WERI-Rb-1 (cell line): Measurements from ENCODE around the gene MYO5A.
A peak's percentile ranks its signal among the peaks of the same experiment; 100 is the strongest.

Source experiments
- DNase-seq: peaks from one replicate; pipeline ENCODE4 v3.0.0-alpha.2; 2020
- H3K27ac ChIP-seq: fragments of 250-450 bp; sonication (Bioruptor Pico); 2 replicates; pipeline ENCODE4 v1.5.1; 2020; ENCODE audit warnings: mild to moderate bottlenecking, moderate library complexity
- H3K27me3 ChIP-seq: fragments of 250-450 bp; sonication (Bioruptor Pico); 2 replicates; pipeline ENCODE4 v1.5.1; 2021; ENCODE audit warnings: mild to moderate bottlenecking, low read depth, moderate library complexity; ENCODE audit not compliant: insufficient read depth, severe bottlenecking
- H3K36me3 ChIP-seq: fragments of 250-450 bp; sonication (Bioruptor Pico); 2 replicates; pipeline ENCODE4 v1.5.1; 2020; ENCODE audit warnings: mild to moderate bottlenecking, moderate library complexity
- H3K4me3 ChIP-seq: 2 replicates; pipeline ENCODE4 v1.5.1; 2011; ENCODE audit warnings: low read depth, mild to moderate bottlenecking, control low read depth, low read length
- H3K9me3 ChIP-seq: fragments of 250-450 bp; sonication (Bioruptor Pico); 2 replicates; pipeline ENCODE4 v1.5.1; 2021; ENCODE audit warnings: mild to moderate bottlenecking, moderate library complexity; ENCODE audit not compliant: severe bottlenecking
- TF ChIP-seq, protein P1 (sequence below): IDR thresholded peaks from 2 replicates; pipeline ENCODE4 v1.5.1; 2011; ENCODE audit warnings: low read depth, mild to moderate bottlenecking, control low read depth, inconsistent platforms, low read length

MYO5A gene

DNA sequence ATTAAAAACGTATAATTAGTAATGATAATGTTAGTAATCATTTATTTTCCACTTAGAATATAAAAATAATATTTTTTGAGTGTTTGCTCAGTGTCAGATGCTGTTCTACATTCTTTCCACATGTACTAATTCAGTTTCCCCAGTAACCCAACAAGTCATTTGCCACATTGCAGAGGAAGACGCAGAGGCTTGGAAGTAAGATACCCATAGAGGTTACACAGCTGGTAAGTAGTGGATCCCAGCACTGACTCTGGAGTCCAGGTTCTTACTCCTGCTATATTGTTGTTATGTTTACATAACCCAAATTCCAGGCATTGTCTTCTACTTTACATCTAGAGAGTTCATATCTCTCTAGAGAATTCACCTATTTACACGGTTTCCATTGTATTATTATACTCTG lies 184.8 kb downstream of the MYO5A start:
- H3K27me3 ChIP-seq, result no peaks in the 10 kb centered on the region
- DNase-seq, result no peak
- no peaks in the 10 kb centered on the region for H3K36me3 ChIP-seq
- H3K4me3 ChIP-seq, result no peak overlapping the region
- no peak overlapping the region for H3K27ac ChIP-seq
- no peaks in the 10 kb centered on the region for H3K9me3 ChIP-seq
- TF ChIP-seq, protein P1, sequence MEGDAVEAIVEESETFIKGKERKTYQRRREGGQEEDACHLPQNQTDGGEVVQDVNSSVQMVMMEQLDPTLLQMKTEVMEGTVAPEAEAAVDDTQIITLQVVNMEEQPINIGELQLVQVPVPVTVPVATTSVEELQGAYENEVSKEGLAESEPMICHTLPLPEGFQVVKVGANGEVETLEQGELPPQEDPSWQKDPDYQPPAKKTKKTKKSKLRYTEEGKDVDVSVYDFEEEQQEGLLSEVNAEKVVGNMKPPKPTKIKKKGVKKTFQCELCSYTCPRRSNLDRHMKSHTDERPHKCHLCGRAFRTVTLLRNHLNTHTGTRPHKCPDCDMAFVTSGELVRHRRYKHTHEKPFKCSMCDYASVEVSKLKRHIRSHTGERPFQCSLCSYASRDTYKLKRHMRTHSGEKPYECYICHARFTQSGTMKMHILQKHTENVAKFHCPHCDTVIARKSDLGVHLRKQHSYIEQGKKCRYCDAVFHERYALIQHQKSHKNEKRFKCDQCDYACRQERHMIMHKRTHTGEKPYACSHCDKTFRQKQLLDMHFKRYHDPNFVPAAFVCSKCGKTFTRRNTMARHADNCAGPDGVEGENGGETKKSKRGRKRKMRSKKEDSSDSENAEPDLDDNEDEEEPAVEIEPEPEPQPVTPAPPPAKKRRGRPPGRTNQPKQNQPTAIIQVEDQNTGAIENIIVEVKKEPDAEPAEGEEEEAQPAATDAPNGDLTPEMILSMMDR, result no peak

- H3K9me3 ChIP-seq, result no peaks in the 10 kb centered on the region
- H3K36me3 ChIP-seq, result no peaks in the 10 kb centered on the region
- H3K27ac ChIP-seq, result no peak overlapping the region
- TF ChIP-seq, protein P1, result no peak
- no peaks in the 10 kb centered on the region for H3K27me3 ChIP-seq
- no peak for DNase-seq
- H3K4me3 ChIP-seq, result no peak overlapping the region
These were observed 188.6 kb downstream of the MYO5A start for GRCh38 chr15:52340093-52340492.

DNA sequence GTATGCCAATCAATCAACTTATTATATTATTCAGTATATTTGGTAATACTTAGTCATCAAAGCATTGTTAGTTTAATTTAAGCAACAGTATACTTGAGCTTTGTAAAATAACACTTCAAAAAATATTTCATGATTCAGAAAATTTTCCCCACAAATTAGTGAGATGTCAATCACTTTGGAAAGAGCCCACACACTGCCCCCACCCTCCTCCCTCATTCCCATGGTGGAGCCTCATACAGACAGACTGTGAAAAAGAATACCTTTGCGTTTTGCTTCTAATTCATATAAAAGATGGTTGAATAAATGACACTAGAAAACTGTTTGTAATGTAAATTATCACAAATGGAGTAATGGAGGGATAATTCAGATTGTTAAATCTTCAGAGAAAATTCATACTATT lies 189.8 kb downstream of the MYO5A start:
- H3K4me3 ChIP-seq, result no peak overlapping the region
- DNase-seq, result no peak
- H3K36me3 ChIP-seq, result no peaks in the 10 kb centered on the region
- no peaks in the 10 kb centered on the region for H3K9me3 ChIP-seq
- TF ChIP-seq, protein P1, result no peak
- no peaks in the 10 kb centered on the region for H3K27me3 ChIP-seq
- no peak overlapping the region for H3K27ac ChIP-seq

GRCh38 chr15:52338058-52338457 lies 190.6 kb downstream of the MYO5A start:
- TF ChIP-seq, protein P1, result no peak
- Histone ChIP-seq H3K36me3 (no peaks in the 10 kb centered on the region), H3K9me3 (no peaks in the 10 kb centered on the region), H3K27me3 (no peaks in the 10 kb centered on the region), H3K4me3 (no peak overlapping the region), H3K27ac (no peak overlapping the region)
- DNase-seq, result no peak

- no peak for DNase-seq
- no peak overlapping the region for H3K4me3 ChIP-seq
- no peaks in the 10 kb centered on the region for H3K36me3 ChIP-seq
- TF ChIP-seq, protein P1, result no peak
- no peaks in the 10 kb centered on the region for H3K27me3 ChIP-seq
- no peaks in the 10 kb centered on the region for H3K9me3 ChIP-seq
- no peak overlapping the region for H3K27ac ChIP-seq
These were observed 191.4 kb downstream of the MYO5A start for GRCh38 chr15:52337198-52337853.

- H3K36me3 ChIP-seq, result no peaks in the 10 kb centered on the region
- no peak overlapping the region for H3K27ac ChIP-seq
- no peaks in the 10 kb centered on the region for H3K9me3 ChIP-seq
- peak; percentile 26 for DNase-seq
- TF ChIP-seq, protein P1, result no peak
- H3K4me3 ChIP-seq, result no peak overlapping the region
- no peaks in the 10 kb centered on the region for H3K27me3 ChIP-seq
These were observed 192.2 kb downstream of the MYO5A start for GRCh38 chr15:52336529-52336928.
